PC-3 (cell line): ENCODE measurements around the gene MAP3K5.

Source experiments
- CTCF ChIP-seq: fragments of 300-600 bp; sonication (generic); conservative IDR thresholded peaks from 2 replicates; pipeline ENCODE4 v1.5.1; 2017; ENCODE audit warnings: antibody characterized with exemption, low read depth, mild to moderate bottlenecking, low read length
- EZH2 ChIP-seq: fragments of 300-600 bp; sonication (generic); IDR thresholded peaks from one replicate; pipeline ENCODE4 v1.6.1; 2017; ENCODE audit warnings: antibody characterized with exemption, mild to moderate bottlenecking, low read length; ENCODE audit not compliant: unreplicated experiment
- EZH2phosphoT487 ChIP-seq: fragments of 300-600 bp; sonication (generic); IDR thresholded peaks from 2 replicates; pipeline ENCODE4 v1.6.1; 2018; ENCODE audit warnings: mild to moderate bottlenecking, antibody characterized with exemption, low read length, borderline replicate concordance

- TF ChIP-seq CTCF (no peak), EZH2phosphoT487 (no peak), EZH2 (no peak)
These were observed 72.8 kb downstream of the MAP3K5 start for GRCh38 chr6:136719280-136720044.
